Measurements from ENCODE around the gene RPRD2.

Gene RPRD2

DNA sequence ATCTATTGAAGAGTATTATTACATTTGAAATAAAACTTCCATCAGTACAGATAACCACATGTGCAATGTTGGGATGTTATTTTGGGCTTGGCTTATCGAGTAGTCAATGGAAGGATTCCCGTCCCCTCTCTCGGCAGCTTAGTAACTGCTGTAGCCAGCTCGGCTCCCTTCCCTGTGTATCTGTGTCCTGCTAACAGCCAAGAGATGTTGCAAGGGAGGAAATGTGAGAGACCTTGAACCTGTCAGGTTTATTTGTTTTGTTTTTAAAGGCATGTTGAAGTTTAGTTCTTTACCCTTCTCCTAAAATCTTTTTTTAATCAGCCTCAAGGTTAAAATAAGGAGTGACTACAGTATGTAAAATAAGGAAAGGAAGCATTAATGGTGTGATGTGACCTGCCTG lies 109.7 kb downstream of the RPRD2 start:
- DNase-seq = no peak

DNA sequence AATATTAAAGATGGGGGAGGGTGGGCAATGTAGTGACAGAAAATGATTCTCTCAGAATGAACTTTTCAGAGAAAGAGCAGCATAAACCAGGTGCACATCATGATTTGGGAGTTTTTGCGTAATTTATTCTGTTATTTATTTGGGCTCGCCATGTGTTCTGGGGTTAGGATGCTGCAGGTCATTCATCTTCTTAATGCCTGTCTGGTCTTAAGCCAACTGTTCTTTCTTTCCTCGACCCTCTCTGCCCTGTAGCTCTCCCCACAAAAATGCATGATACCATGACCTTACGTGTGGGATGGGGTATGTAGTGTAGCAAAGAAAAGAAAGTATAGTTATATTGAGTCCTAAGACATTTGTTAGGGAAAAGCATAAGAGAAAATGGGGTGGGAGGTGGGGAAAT lies 110.9 kb downstream of the RPRD2 start:
- no peak for DNase-seq

DNA sequence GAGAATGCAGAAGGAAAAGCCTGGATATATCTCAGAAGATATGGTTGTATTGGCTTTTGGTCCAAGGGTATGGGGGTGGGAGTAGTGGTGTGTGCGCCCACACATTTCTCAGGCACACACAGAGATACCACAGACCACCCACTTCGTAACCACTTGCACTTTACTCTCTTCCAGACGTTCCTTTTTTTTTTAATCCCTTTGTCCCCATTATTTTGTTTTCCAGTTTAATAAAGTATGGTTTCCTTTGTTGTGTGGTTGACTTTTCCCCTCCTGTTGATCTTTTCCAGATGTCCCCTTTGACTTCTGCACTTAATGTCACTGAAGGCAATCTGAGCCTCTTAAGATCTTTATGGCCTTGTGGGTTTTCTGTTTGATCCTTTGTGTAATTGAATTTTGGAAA lies 112.8 kb downstream of the RPRD2 start:
- DNase-seq = no peak

DNA sequence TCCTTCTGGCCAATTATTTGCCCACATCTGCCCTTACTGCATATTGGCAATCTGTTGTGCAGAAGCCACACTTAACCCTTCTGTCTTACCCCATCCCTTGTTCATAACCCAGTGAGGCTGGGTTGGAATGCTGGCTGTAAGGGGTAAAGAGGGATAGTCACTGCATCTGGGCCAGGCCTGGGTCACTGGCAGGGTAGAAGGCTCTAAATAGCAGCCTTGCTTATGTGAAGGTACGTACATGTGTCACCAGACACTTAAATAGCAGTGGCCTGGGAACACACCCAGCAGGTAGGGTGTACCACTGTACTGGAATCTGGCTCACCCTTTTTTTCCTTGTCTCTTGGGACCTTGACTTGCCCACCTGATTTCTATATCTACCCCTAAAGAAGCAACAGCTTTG lies 113.4 kb downstream of the RPRD2 start:
- no peak for DNase-seq

DNA sequence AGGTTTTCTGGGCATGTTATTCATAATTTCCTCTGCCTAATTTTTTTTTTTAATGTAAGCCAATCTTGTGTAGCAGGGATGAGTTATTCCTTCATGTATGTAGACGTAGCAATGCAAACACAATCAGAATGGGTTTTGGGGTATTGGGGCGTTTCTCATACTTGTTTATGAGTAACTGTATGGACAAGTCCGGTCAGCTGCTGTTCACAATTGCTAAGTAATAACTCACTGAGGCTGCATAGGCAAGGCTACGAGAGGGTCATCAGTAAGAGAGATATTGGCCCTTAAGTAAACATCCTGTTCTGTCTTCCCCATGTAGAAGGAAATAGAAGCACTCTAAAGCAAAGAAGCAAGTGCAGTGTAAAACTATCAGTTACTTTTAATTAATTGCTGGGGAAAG lies 113.8 kb downstream of the RPRD2 start:
- no peak for DNase-seq

DNA sequence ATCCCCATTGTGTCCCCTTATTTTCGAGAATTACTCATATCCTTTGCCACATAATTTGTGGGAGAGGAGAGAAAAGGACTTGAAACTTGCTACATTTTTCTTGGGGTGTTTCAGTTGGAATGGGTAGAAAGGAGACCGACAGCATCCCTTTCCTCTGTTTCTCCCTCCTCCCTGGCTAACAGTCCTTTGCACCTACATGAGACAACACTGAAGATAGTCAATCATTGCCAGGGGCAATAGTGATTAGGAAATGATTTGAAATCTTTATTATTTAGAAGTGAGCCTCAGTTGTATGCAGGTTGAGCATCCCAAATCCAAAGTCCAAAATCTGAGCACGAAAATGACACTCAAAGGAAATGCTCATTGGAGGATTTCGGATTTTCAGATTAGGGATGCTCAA lies 115.4 kb downstream of the RPRD2 start:
- no peak for DNase-seq

DNA sequence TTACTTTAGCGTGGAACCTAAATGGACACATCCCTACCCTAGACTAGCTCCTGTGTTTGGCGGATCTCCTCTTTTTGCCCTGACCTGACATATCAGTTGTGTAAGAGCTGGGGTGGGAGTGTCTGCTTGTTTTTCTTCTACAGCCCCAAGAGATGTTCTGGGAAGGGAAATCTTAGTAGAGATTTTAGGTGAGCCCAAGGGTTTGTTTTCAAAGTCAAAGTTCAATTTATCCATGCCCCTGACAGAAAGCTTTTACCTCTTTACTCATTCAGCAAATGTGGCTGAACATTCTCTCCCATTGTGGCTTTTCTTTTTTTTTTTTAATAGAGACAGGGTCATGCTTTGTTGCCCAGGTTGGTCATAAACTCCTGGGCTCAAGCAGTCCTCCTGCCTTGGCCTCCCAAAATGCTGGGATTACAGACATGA lies 116.0 kb downstream of the RPRD2 start:
- DNase-seq = no peak

DNA sequence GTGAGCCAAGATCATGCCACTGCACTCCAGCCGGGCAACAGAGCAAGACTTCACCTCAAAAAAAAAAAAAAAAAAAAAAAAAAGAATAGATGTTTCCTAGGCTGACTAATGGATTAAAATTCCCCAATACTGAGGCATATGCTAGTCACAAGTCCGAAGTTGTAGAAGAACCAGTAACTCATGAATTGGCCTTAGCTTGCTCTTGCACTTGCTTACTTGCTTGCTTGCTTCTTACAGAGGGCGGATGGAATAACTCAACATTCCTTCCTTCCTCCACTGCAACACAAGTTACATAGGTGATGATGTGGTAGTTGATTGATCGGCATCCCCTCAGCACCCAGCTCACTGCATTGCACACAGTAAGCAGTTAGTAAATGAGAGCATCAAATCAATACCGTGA lies 120.5 kb downstream of the RPRD2 start:
- DNase-seq = no peak

DNA sequence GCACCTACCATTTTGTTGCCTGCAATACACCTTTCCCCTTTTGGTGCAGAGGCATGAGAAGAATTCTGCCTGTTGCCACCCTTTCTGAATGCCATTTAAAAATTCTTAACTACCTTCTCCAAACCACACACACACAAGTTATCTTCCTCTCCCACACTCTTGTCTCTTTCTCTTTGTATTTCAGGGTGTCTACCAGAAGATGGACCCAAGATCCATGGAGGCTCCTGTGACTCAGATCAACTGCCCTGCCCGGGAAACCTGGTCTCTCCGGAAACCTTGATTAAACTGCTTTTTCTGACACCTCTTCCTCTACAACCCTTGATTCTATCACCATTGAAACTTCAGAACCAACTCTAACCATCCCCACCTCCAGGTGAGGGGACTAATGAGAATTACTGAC lies 120.9 kb downstream of the RPRD2 start:
- DNase-seq = no peak

DNA sequence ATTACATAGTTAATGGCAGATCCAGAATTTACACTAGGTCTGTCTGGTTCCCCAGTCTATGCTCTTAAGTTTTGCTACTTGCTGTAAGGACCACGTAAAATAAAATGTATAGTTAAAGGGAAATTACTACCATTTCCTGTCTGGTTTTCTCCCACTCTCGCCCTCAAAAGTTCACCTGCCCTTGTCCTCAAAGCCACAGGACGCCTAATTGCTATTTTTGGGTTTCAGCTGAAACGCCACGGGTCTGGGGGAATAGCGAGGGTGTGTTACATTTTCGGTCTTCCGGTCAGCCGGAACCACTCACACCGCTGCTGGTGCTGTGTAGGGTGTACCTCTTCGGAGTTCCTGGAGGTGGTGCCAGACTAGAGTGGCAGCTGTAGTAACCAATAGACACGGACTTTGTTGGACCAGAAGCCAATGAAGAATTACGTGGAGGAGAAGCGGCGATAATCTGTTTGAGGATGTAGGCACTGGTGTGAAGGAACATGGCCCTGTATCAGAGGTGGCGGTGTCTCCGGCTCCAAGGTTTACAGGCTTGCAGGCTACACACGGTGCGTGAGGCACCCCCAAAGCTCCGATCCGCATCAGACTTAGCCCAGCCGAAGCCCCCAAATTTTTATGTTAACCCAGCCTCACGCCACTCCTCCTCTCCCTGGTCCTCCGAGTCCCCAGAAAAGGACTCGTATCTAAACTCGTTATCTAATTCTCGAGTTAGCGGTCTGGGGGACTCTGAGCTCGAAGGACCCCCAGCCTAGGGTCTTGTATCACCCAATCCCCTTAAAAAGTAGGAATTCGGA lies 123.2 kb downstream of the RPRD2 start, which contains the start of gene TARS2:
TARS2 (plus strand) TSS at position 454 of the 797 bp plus-strand sequence; CDS start at position 486, 32 bp downstream.
- peak; percentile 99 for DNase-seq

DNA sequence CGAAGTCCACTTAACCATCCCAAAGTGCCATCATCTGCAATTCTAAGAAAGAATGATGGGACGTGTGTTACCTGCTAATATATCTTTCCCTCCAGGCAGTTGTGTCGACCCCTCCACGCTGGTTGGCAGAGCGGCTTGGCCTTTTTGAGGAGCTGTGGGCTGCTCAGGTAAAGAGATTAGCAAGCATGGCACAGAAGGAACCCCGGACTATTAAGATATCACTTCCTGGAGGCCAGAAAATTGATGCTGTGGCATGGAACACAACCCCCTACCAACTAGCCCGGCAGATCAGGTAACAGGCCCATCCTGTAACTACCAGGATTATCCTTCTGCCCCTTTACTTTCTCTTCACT lies 123.8 kb downstream of the RPRD2 start:
- DNase-seq = no peak

DNA sequence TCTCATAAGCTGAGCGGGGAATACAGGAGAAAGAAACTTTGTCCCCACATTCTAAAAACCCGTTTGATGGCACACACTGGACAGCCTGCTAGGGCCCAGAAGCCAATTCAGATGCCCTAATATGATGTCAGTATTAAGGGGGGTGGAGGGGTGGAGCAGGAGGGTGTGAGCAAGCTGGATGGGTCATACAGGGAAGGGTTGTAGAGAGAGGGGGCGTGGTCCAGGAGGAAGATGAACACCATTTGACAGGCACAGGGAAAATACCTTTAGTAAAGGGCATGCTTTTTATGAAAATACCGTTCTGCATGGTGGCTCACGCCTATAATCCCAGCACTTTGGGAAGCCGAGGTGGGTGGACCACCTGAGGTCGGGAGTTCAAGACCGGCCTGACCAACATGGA lies 129.2 kb downstream of the RPRD2 start:
- no peak for DNase-seq

DNA sequence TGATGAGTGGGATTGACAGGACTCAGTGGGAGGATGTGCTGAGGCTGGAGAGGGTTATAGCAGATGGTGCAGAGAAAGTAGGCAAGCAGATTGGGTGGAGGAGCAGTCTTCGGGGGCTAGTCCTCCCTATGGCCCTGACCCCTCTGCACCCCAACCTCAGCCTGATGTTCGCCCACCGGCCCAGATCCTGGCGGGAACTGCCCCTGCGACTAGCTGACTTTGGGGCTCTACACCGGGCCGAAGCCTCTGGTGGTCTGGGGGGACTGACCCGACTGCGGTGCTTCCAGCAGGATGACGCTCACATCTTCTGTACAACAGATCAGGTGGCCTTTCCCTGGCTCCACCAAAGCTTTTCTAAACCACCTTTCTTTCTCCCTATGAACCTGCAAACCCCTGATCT lies 134.4 kb downstream of the RPRD2 start:
- DNase-seq = no peak

DNA sequence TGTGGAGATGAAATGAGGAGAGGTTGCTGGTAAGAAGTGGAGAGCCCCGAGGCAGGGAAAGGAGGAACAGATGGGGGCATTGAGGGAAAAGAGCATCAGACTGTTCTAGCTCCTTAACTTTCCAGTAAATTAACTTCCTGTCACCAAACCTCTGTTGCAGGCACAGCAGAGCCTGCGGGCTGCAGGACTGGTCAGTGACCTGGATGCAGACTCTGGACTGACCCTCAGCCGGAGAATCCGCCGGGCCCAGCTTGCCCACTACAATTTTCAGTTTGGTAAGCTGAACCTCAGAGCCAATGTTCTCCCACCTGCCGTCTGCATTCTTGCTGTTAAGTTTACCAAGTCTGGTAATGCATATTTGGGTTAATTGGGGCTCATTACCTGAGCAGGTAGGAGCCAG lies 141.5 kb downstream of the RPRD2 start:
- DNase-seq = no peak

DNA sequence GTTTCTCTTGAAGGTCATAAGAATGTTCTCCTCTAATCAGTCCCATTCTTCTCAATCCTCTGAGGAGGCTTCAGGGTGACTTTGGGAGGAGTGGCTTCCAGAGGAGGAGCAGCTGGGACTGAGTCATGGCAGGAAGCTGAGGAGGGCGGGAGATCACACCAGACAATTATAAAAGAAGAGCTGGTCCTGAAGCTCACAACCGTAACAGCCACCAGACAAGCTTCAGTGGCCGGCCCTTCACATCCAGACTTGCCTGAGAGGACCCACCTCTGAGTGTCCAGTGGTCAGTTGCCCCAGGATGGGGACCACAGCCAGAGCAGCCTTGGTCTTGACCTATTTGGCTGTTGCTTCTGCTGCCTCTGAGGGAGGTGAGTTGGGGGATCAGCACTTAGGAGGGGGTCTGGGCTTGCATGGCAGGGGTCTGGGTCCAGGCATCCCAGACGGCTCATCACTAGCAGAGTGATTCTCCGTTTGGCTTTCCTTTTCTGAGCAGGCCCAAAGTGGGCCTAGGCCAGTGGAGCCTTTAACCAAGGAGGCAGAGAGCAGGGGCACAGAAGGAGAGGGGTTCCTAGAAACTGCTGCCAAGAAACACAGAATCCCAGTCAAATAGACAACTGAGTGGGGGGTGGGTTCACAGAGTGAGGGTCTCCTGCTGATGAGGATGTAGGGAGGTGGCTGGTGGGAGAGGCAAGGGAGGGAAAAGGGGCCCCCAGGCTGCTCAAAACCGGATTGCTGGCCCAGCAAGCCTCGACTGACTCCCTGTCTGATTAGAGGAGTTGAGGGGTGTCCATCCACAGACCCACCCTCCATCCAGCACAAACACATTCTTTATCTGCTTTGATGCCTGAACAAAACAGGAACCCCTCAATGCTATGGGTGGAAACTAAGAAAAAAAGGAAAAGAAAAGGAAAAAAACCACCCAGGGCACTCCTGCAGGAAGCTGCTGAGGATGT lies 144.2 kb downstream of the RPRD2 start, which contains the start of gene ECM1:
ECM1 (plus strand) TSS at position 198 of the 953 bp plus-strand sequence; CDS start at position 299, 101 bp downstream.
- no peak for DNase-seq

DNA sequence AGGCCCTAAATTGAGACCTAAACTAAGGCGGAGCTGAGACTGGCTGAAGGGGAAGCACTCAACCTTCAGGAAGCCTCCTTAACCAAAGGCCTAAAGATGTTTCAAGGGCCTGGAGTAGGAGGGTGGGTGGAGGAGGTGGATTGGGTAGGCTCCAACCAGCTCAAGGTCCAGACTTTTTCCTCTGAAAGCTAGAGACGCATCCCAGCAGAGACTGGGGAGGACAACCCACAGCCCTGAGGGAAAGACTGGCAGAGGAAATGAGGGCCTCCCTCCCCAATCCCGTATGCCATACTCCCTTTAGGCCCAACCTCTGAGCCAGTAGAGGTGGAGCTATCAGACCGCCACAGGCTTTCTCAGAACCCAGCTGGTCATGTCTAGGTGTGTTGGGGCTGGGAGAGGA lies 145.0 kb downstream of the RPRD2 start:
- DNase-seq = no peak

DNA sequence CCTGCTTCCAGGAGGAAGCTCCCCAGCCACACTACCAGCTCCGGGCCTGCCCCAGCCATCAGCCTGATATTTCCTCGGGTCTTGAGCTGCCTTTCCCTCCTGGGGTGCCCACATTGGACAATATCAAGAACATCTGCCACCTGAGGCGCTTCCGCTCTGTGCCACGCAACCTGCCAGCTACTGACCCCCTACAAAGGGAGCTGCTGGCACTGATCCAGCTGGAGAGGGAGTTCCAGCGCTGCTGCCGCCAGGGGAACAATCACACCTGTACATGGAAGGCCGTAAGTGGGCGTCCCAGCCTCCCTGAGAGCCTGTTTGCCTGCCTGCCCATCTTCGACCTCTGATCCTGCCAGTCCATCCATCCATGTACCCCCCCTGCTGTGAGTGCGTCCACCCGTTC lies 147.6 kb downstream of the RPRD2 start:
- peak; percentile 79 for DNase-seq

DNA sequence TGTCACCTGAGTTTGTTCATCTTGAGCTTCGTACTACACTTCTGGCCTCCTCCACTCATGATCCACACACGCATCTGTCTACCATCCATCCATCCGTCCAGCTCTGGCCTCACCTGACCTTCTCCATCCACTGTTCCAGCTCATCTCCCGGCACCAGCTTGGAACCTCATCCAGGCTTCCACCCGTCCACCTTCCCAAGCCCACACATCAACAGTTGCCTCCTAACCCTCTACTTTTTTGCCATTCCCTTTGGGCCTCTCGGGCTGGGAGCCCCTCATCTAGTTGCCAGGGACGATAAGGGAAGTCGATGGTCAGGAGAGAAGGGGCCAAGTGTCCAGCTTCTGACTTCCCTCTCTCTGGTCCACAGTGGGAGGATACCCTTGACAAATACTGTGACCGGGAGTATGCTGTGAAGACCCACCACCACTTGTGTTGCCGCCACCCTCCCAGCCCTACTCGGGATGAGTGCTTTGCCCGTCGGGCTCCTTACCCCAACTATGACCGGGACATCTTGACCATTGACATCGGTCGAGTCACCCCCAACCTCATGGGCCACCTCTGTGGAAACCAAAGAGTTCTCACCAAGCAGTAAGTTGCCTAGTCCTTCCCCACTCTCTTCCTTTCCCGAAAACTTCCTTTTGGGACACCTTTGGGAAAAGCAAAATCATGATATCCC lies 148.2 kb downstream of the RPRD2 start:
- no peak for DNase-seq

DNA sequence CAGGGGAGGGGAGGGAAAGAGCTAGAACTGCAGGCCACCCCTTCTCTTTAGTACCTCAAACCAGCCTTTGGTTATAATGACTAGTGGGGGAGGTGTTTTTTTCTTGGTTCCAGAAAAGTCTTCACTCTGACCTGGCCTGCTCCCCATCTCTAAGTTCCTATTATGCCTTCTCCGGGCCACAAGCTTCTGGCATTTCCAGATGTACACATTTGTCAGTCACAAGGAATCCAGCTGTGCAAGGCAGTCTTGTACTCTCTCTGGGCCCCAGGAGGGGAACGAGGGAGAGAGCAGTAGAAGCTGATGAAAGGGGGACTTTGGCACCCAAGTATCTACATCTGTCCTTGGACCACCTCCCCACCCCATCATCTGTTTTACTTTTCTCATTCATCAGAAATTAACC lies 148.9 kb downstream of the RPRD2 start:
- no peak for DNase-seq

DNA sequence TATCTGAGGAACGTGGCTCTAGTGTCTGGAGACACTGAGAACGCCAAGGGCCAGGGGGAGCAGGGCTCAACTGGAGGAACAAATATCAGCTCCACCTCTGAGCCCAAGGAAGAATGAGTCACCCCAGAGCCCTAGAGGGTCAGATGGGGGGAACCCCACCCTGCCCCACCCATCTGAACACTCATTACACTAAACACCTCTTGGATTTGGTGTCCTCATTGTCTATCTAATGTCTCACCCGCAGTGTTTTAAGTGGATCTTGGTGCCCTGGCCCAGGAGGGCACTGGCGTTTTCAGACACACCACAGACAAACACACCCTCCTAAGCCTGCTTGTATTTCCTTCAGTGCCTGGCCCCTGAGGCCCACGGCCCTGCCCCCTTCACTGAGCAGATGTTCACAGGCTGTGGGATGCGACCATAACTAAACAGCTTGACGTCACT lies 149.4 kb downstream of the RPRD2 start:
- DNase-seq = no peak

DNA sequence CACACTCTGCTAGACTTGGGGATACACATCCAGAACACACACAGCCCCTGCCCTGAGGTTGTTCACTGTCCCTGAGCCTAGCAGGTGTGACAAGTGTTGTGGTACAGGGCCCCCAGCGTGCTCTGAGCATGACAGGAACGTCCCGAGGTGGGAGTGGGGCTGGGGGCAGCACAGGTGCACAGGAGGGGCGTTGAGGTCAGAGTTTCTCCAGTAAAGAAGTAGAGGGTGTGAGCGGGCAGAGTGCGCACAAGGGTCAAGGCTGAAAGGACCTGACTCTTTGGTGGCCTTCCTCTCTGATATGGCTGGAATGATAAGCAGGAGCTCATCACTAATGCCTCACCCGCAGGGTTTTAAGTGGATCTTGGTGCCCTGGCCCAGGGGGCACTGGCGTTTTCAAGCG lies 150.3 kb downstream of the RPRD2 start:
- DNase-seq = no peak

DNA sequence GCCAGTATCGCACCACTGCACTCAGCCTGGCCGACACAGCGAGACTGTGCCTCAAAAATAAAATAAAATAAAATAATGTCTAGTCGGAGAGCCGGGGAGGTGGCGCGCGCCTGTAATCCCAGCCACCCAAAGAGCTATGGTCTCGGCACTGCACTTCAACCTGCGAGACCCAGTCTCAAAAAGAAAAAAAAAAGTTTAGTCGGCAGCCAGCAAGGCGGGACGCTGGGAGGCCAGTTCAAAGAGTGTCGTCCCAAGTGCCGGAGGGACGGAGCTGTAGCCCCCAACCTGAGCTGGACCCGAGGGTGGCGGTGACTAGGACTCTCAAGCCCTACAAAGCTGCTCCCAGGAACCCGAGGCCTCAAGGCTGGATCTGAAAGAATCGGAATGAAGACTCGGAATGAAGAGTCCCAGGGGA lies 151.0 kb downstream of the RPRD2 start:
- DNase-seq = no peak

DNA sequence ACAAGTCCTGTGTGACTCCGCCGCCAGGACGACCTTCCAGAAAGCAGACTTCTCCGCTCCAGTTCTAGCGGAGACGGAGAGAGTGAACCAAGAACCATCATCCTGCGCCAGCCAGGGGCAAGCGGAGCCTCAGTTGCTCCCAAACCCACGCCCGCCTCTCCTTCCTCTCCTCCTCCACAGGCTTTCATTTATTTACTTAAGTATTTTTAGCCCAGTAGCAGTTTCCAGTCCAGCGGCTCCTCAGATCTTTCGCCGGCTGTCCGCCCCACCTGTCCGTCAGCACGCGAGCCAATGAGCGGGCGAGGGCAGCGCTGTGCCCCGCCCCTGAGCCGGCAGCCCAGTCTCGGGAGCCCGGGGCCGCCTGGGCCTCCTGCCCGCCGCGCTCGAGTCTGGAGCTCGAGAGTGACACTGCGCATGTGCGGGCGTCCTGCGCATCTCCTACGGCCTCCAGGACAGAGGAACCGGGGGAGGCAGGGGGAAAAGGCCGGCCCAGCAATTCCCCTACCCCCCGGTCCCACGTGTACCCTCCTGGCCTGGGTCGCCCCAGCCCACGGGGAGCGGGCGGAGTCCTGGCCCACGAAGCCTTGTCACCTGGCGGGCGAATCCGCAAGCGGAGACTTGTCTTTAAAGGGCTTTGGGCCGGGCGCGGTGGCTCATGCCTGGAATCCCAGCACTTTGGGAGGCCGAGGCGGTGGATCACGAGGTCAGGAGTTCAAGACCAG lies 151.5 kb downstream of the RPRD2 start, which contains the start of gene FALEC:
FALEC (plus strand) TSS at position 425 of the 722 bp plus-strand sequence.
- DNase-seq = peak; percentile 97
